Cardiac fibroblast (primary cell): ENCODE measurements around the gene RWDD1.
"Not testable (repeated sequence)": the region's sequence is repeated elsewhere in the genome, so short reads cannot be mapped to it uniquely, and the experiment has no call there.

Experiments
- DNase-seq, 2 donors: peaks; one replicate each; pipeline versions ENCODE4 v3.0.0 to v3.0.0-alpha.2; 2010; ENCODE audit warnings: low read depth in 2 of 2
- H3K4me3 ChIP-seq, 2 donors: replicated peaks in 1 of 2; 1 replicate in 1 of 2; 2 replicates in 1 of 2; pipeline ENCODE4 v1.5.1; 2011; ENCODE audit warnings: low read depth in 2 of 2, low read length in 2 of 2, mild to moderate bottlenecking in 2 of 2, moderate library complexity in 1 of 2
- CTCF ChIP-seq: IDR thresholded peaks from one replicate; pipeline ENCODE4 v1.5.1; 2011; ENCODE audit warnings: low read depth, mild to moderate bottlenecking, low read length, inconsistent platforms

RWDD1 gene

GRCh38 chr6:116596815-116597214, 25.5 kb downstream of the RWDD1 start:
- peak; percentile 29 to 38 for DNase-seq
- TF ChIP-seq CTCF, result no peak

GRCh38 chr6:116603916-116604315, 32.6 kb downstream of the RWDD1 start:
- not testable (repeated sequence) for DNase-seq, H3K4me3 ChIP-seq

More at GRCh38 chr6:116596815-116597214, 25.5 kb downstream of the RWDD1 start:
- H3K4me3 ChIP-seq, result no peak overlapping the region

GRCh38 chr6:116604868-116605267, 33.6 kb downstream of the RWDD1 start:
- not testable (repeated sequence) for H3K4me3 ChIP-seq, DNase-seq

- DNase-seq, result no peak
Observed at GRCh38 chr6:116605935-116606334, 34.6 kb downstream of the RWDD1 start.

GRCh38 chr6:116611056-116611455, 39.8 kb downstream of the RWDD1 start:
- H3K4me3 ChIP-seq, result no peak overlapping the region
- no peak for DNase-seq
- no peak for TF ChIP-seq CTCF

More at GRCh38 chr6:116605935-116606334, 34.6 kb downstream of the RWDD1 start:
- no peak overlapping the region for H3K4me3 ChIP-seq
- TF ChIP-seq CTCF, result no peak

- peak within 1 kb of the TSS; percentile 54 to 76 for H3K4me3 ChIP-seq
- no peak for TF ChIP-seq CTCF
- peak; percentile 96 for DNase-seq
Observed at GRCh38 chr6:116615937-116616736, 44.8 kb downstream of the RWDD1 start, which contains the start of gene RSPH4A. Gene RSPH4A, plus strand, starts transcription at chr6:116616479. Its CDS starts 145 bp downstream, at chr6:116616624.

- no peak for DNase-seq
- H3K4me3 ChIP-seq, result peak overlapping the region; percentile 54 to 76
- TF ChIP-seq CTCF, result no peak
Observed at GRCh38 chr6:116616737-116617053, 45.4 kb downstream of the RWDD1 start.
